Measurements from ENCODE around the gene OPCML.

The OPCML gene

DNA sequence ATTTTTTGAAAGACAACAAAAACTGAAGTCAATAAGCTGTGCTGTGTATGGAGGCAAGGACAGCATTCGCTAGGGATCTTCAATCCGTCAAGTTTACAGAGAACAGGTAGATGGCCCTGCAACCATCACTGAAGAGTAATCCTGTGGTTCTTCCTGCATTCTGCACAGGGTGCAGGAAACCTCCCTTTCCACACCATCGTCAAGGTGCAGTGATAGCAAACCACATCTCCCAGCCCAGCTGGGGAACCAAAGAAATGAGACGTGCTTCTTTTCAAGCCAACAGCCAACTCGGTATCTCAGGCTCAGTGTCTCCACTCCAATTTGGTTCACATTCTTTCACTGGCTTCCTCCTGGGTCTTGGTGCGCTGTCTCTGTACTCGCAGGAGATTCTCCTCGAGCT lies 814.5 kb downstream of the OPCML start:
- TF ChIP-seq, protein P1, sequence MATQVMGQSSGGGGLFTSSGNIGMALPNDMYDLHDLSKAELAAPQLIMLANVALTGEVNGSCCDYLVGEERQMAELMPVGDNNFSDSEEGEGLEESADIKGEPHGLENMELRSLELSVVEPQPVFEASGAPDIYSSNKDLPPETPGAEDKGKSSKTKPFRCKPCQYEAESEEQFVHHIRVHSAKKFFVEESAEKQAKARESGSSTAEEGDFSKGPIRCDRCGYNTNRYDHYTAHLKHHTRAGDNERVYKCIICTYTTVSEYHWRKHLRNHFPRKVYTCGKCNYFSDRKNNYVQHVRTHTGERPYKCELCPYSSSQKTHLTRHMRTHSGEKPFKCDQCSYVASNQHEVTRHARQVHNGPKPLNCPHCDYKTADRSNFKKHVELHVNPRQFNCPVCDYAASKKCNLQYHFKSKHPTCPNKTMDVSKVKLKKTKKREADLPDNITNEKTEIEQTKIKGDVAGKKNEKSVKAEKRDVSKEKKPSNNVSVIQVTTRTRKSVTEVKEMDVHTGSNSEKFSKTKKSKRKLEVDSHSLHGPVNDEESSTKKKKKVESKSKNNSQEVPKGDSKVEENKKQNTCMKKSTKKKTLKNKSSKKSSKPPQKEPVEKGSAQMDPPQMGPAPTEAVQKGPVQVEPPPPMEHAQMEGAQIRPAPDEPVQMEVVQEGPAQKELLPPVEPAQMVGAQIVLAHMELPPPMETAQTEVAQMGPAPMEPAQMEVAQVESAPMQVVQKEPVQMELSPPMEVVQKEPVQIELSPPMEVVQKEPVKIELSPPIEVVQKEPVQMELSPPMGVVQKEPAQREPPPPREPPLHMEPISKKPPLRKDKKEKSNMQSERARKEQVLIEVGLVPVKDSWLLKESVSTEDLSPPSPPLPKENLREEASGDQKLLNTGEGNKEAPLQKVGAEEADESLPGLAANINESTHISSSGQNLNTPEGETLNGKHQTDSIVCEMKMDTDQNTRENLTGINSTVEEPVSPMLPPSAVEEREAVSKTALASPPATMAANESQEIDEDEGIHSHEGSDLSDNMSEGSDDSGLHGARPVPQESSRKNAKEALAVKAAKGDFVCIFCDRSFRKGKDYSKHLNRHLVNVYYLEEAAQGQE (IDR thresholded peaks at IDR 0.05; ENCODE audit: insufficient replicate concordance, low read depth) = no peak
- TF ChIP-seq SPI1 (IDR thresholded peaks at IDR 0.05; ENCODE audit: borderline replicate concordance, low read depth) = no peak
- TF ChIP-seq, protein P2, sequence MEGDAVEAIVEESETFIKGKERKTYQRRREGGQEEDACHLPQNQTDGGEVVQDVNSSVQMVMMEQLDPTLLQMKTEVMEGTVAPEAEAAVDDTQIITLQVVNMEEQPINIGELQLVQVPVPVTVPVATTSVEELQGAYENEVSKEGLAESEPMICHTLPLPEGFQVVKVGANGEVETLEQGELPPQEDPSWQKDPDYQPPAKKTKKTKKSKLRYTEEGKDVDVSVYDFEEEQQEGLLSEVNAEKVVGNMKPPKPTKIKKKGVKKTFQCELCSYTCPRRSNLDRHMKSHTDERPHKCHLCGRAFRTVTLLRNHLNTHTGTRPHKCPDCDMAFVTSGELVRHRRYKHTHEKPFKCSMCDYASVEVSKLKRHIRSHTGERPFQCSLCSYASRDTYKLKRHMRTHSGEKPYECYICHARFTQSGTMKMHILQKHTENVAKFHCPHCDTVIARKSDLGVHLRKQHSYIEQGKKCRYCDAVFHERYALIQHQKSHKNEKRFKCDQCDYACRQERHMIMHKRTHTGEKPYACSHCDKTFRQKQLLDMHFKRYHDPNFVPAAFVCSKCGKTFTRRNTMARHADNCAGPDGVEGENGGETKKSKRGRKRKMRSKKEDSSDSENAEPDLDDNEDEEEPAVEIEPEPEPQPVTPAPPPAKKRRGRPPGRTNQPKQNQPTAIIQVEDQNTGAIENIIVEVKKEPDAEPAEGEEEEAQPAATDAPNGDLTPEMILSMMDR (IDR thresholded peaks at IDR 0.05; ENCODE audit: insufficient read depth, low read length) = no peak
- TF ChIP-seq POLR2AphosphoS5 (IDR thresholded peaks at IDR 0.05; ENCODE audit: low read depth) = no peak
- TF ChIP-seq GABPA (IDR thresholded peaks at IDR 0.05; ENCODE audit: low read depth) = no peak
- Histone ChIP-seq H3K27me3 (ENCODE audit: insufficient read depth, poor library complexity, severe bottlenecking) (peaks cover 4% of the 10 kb centered on the region), H3K4me3 (replicated peaks; ENCODE audit: insufficient read depth, low read length) (no peak overlapping the region), H3K27ac (replicated peaks) (no peak overlapping the region)
- no peak for DNase-seq (ENCODE audit: low read depth in 1 of 2, low spot score in 1 of 2)

DNA sequence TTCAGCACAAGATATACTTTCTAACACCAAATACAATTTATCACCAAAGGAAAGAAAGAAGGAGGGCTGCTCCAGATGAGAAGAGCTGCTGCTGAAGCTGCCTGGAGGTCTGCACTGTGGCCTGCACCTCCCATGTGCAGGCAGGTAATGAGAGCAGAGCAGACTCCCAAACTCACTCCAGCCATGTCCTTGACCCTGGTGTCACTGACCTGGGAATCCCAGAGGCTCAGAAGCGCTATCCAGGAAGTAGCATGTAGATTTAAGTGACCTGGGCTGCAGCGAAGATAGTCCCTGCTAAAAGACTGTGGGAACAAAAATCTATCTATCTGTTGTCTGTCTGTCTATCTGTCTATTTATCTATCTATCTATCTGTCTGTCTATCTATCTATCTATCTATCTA lies 816.3 kb downstream of the OPCML start:
- no peak overlapping the region for H3K27ac ChIP-seq (replicated peaks)
- TF ChIP-seq GABPA (IDR thresholded peaks at IDR 0.05; ENCODE audit: low read depth) (no peak), POLR2AphosphoS5 (IDR thresholded peaks at IDR 0.05; ENCODE audit: low read depth) (no peak), SPI1 (IDR thresholded peaks at IDR 0.05; ENCODE audit: borderline replicate concordance, low read depth) (no peak)
- TF ChIP-seq, protein P2 (IDR thresholded peaks at IDR 0.05; ENCODE audit: insufficient read depth, low read length) = no peak
- TF ChIP-seq, protein P1 (IDR thresholded peaks at IDR 0.05; ENCODE audit: insufficient replicate concordance, low read depth) = no peak
- no peak for DNase-seq (ENCODE audit: low read depth in 1 of 2, low spot score in 1 of 2)
- peaks cover 4% of the 10 kb centered on the region for H3K27me3 ChIP-seq (ENCODE audit: insufficient read depth, poor library complexity, severe bottlenecking)
- H3K4me3 ChIP-seq (replicated peaks; ENCODE audit: insufficient read depth, low read length) = no peak overlapping the region

DNA sequence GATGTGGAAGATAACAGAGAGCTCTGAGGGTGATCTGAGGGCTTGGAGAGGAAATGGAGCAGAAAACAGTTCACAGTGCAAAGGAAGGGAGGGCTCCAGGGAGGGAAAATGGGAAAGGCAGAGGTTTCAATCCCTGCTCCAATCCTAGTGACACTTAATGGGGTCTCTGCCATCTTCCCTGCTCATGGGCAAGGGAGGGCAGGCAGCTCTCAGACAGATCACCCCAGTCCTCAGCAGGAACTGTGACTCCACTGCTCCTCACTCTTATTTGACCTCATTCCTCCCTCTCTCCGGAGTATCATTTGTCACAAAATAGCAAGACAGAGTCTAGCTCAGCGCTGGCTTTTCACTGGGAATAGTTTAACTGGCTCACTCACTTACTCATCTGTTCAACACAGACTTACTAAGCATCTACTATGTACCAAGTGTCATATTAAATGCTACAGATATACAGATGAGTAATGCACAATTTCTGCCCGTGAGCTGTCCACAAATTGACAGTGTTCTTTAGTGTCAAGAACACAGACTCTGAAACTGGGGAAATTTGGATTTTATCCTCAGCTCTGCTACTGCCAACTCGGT lies 817.4 kb downstream of the OPCML start:
- peaks cover 4% of the 10 kb centered on the region for H3K27me3 ChIP-seq (ENCODE audit: insufficient read depth, poor library complexity, severe bottlenecking)
- TF ChIP-seq, protein P2 (IDR thresholded peaks at IDR 0.05; ENCODE audit: insufficient read depth, low read length) = no peak
- no peak for TF ChIP-seq SPI1 (IDR thresholded peaks at IDR 0.05; ENCODE audit: borderline replicate concordance, low read depth)
- no peak for TF ChIP-seq POLR2AphosphoS5 (IDR thresholded peaks at IDR 0.05; ENCODE audit: low read depth)
- TF ChIP-seq, protein P1 (IDR thresholded peaks at IDR 0.05; ENCODE audit: insufficient replicate concordance, low read depth) = no peak
- TF ChIP-seq GABPA (IDR thresholded peaks at IDR 0.05; ENCODE audit: low read depth) = no peak
- no peak for DNase-seq (ENCODE audit: low read depth in 1 of 2, low spot score in 1 of 2)
- H3K4me3 ChIP-seq (replicated peaks; ENCODE audit: insufficient read depth, low read length) = no peak overlapping the region
- H3K27ac ChIP-seq (replicated peaks) = no peak overlapping the region

All from HL-60 (cell line).